Left ventricle myocardium inferior (tissue), 1 donor: Measurements from ENCODE around the gene LANCL2. TPM values are rescaled to one million over a fixed set of nuclear protein-coding genes. Genes with fewer than 3 reads are reported as not detected.

Source experiments
- DNase-seq: peaks from one replicate; pipeline ENCODE4 v3.0.0-alpha.2; 2020
- H3K27ac ChIP-seq: fragments of 200-600 bp; replicated peaks from 2 replicates; pipeline ENCODE4 v1.8.0; 2021
- H3K27me3 ChIP-seq: fragments of 200-600 bp; 2 replicates; pipeline ENCODE4 v1.8.0; 2021; ENCODE audit warnings: low read depth
- H3K36me3 ChIP-seq: fragments of 200-600 bp; 2 replicates; pipeline ENCODE4 v1.8.0; 2021
- H3K4me1 ChIP-seq: fragments of 200-600 bp; 2 replicates; pipeline ENCODE4 v1.8.0; 2021
- H3K4me3 ChIP-seq: fragments of 200-600 bp; 2 replicates; pipeline ENCODE4 v1.8.0; 2021; ENCODE audit warnings: mild to moderate bottlenecking, moderate library complexity
- H3K9me3 ChIP-seq: fragments of 200-600 bp; replicated peaks from 2 replicates; pipeline ENCODE4 v1.8.0; 2021
- CTCF ChIP-seq: fragments of 200-600 bp; IDR thresholded peaks from 2 replicates; pipeline ENCODE4 v1.8.0; 2021; ENCODE audit warnings: antibody characterized with exemption, mild to moderate bottlenecking, borderline replicate concordance
- intact Hi-C: fragments of 100-400 bp; cut with micrococcal nuclease; formaldehyde crosslinking; loops from one replicate; pipeline ENCODE4 v1.11.0; 2022
- total RNA-seq: library from RNA; stranded (reverse); fragmentation: NEBNext Ultra II Directional; extraction: Animal tissue kit (Norgen Biotek cat#: 25700); gene quantifications from one replicate; pipeline ENCODE4 v1.2.1, GENCODE V29; 2021
- donor health status: DM: no; HTN: yes; CAD: no; lungs with severe emphysema.

Gene LANCL2
- total RNA-seq, 1 donor from 2014 or later: 7.9 TPM

DNA sequence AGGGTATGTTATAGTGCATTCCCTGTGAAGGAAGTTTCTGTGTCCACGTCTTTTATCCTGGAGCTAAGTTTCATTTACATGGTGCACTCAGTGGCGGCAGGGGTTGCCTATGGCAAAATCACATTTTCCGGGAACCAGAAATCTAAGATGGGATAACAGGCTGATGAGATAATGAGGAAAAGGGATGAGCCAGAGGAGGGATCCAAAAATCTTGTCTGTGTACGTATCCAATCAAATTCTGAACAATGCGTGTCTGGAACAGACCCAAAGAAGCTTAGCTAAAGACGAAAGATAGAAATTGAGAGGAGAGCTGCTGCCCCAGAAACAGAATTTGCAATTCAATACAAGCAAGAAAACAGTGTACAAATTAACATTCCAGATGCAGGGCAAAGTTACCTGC, 16.1 kb downstream of the LANCL2 start:
- no peak for DNase-seq
- Histone ChIP-seq H3K4me3 (no peak overlapping the region), H3K9me3 (peaks cover under 1% of the 10 kb centered on the region), H3K4me1 (no peaks in the 10 kb centered on the region), H3K27ac (no peak overlapping the region), H3K36me3 (no peaks in the 10 kb centered on the region), H3K27me3 (no peaks in the 10 kb centered on the region)
- TF ChIP-seq CTCF: no peak
- intact Hi-C loops: no loop called here

DNA sequence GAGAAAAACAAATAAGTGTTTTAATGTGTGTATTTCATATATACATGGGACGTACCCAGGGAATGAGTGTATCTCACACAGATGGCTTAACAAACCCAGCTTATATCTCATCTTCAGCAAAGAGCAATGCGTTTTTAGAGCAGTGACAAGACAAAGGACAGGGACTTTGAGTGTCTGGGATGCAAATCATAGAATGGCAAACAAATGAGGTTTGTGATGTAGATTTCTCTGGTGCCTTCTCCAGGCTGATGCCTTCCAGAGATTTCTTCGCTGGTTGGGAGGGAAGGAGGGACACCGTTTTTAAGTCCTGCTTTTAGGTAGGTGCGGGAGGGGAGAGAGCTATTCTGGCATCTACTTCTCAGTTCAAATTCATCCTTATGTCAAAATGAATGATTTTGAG, 16.6 kb downstream of the LANCL2 start:
- intact Hi-C loops: no loop called here
- Histone ChIP-seq H3K9me3 (peaks cover 6% of the 10 kb centered on the region), H3K36me3 (no peaks in the 10 kb centered on the region), H3K4me1 (no peaks in the 10 kb centered on the region), H3K27me3 (no peaks in the 10 kb centered on the region), H3K27ac (no peak overlapping the region), H3K4me3 (no peak overlapping the region)
- TF ChIP-seq CTCF: no peak
- DNase-seq: no peak

GRCh38 chr7:55382251-55382650, 17.1 kb downstream of the LANCL2 start:
- Histone ChIP-seq H3K9me3 (peaks cover 11% of the 10 kb centered on the region), H3K27ac (no peak overlapping the region), H3K4me1 (no peaks in the 10 kb centered on the region), H3K27me3 (no peaks in the 10 kb centered on the region), H3K4me3 (no peak overlapping the region), H3K36me3 (no peaks in the 10 kb centered on the region)
- intact Hi-C loops: no loop called here
- no peak for DNase-seq
- no peak for TF ChIP-seq CTCF

GRCh38 chr7:55386541-55386940, 21.4 kb downstream of the LANCL2 start:
- intact Hi-C loops: no loop called here
- no peak for TF ChIP-seq CTCF
- H3K4me3 ChIP-seq: no peak overlapping the region
- peaks cover 24% of the 10 kb centered on the region for H3K9me3 ChIP-seq
- no peaks in the 10 kb centered on the region for H3K4me1 ChIP-seq
- DNase-seq: no peak
- no peak overlapping the region for H3K27ac ChIP-seq
- H3K36me3 ChIP-seq: no peaks in the 10 kb centered on the region
- H3K27me3 ChIP-seq: no peaks in the 10 kb centered on the region

- TF ChIP-seq CTCF: no peak
- H3K9me3 ChIP-seq: peaks cover 24% of the 10 kb centered on the region
- H3K27me3 ChIP-seq: no peaks in the 10 kb centered on the region
- H3K36me3 ChIP-seq: peaks cover 7% of the 10 kb centered on the region
- intact Hi-C loops: no loop called here
- no peak overlapping the region for H3K4me3 ChIP-seq
- H3K4me1 ChIP-seq: no peaks in the 10 kb centered on the region
- H3K27ac ChIP-seq: no peak overlapping the region
- no peak for DNase-seq
Measured at GRCh38 chr7:55387062-55387965, 22.2 kb downstream of the LANCL2 start.
